AG10803 (cell line): Measurements from ENCODE around the gene TRUB2.
A peak's percentile ranks its signal among the peaks of the same experiment; 100 is the strongest.

ENCODE experiments used
- DNase-seq: peaks from one replicate; pipeline ENCODE4 v3.0.0; 2010; ENCODE audit warnings: low read depth
- H3K4me3 ChIP-seq: 2 replicates; pipeline ENCODE4 v1.5.1; 2011; ENCODE audit warnings: mild to moderate bottlenecking, low read length, control low read depth
- TF ChIP-seq, protein P1 (sequence below): conservative IDR thresholded peaks from 2 replicates; pipeline ENCODE4 v1.5.1; 2011; ENCODE audit warnings: mild to moderate bottlenecking, low read length, control low read depth, inconsistent platforms

The TRUB2 gene

DNA sequence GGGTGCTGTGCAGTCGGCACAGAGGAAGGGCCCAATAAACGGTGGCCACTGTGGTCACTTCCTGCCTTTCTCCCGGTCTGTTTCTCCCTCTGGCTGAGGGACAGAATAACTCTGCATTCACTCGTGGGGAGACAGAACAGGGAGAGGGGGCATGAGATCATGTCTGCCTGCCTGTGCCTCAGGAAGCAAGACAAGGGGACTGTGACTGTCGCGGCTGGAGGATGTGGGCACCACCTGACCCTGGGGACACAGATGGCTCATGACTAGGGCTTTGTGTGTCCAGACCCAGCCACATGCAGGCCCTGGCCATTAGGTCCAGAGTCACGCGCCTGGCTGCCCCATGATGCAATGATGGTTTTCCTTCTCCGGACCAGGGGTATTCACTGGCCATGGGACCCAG, 5.8 kb downstream of the TRUB2 start:
- DNase-seq, result no peak
- TF ChIP-seq, protein P1, sequence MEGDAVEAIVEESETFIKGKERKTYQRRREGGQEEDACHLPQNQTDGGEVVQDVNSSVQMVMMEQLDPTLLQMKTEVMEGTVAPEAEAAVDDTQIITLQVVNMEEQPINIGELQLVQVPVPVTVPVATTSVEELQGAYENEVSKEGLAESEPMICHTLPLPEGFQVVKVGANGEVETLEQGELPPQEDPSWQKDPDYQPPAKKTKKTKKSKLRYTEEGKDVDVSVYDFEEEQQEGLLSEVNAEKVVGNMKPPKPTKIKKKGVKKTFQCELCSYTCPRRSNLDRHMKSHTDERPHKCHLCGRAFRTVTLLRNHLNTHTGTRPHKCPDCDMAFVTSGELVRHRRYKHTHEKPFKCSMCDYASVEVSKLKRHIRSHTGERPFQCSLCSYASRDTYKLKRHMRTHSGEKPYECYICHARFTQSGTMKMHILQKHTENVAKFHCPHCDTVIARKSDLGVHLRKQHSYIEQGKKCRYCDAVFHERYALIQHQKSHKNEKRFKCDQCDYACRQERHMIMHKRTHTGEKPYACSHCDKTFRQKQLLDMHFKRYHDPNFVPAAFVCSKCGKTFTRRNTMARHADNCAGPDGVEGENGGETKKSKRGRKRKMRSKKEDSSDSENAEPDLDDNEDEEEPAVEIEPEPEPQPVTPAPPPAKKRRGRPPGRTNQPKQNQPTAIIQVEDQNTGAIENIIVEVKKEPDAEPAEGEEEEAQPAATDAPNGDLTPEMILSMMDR, result no peak

DNA sequence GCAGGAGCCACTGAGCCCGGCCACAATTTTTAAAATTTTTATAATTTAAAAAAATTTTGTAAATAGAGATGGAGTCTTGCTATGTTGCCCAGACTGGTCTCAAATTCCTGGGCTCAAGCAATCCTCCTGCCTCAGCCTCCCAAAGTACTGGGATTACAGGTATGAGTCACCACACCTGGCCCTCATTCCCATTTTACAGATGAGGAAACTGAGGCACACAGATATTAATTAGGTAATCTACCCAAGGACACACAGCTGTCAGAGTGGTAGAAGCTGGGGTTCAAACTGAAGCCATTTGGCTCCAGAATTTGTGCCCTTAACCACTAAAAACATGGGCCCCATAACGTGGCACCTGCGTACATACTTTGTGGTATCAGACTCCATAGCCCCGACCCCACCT, 7.5 kb downstream of the TRUB2 start:
- no peak for DNase-seq
- TF ChIP-seq, protein P1, result no peak

More for the DNA sequence above, 5.8 kb downstream of the TRUB2 start:
- H3K4me3 ChIP-seq, result no peak overlapping the region

DNA sequence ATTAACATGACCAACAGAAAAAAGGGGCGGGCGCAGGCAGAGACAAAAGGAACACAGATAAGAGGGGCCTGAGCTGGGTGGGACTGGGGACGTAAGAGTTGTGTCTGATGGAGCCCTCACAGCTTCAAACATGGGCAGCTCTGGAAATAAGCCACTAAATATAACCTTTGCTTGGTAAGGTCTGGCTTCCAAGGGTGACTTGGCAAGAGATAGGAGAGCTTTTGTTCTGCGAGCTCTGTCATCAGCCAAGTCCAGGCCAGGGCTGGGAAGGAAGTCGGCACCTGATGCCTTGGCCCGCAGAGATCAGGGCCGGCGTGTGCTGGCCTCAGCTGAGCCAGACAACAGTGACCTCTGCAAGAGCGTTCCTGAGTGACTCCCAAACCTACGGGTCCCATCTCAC, 11.8 kb downstream of the TRUB2 start:
- DNase-seq, result no peak
- TF ChIP-seq, protein P1, result no peak
- no peak overlapping the region for H3K4me3 ChIP-seq

More for the DNA sequence above, 7.5 kb downstream of the TRUB2 start:
- no peak overlapping the region for H3K4me3 ChIP-seq

DNA sequence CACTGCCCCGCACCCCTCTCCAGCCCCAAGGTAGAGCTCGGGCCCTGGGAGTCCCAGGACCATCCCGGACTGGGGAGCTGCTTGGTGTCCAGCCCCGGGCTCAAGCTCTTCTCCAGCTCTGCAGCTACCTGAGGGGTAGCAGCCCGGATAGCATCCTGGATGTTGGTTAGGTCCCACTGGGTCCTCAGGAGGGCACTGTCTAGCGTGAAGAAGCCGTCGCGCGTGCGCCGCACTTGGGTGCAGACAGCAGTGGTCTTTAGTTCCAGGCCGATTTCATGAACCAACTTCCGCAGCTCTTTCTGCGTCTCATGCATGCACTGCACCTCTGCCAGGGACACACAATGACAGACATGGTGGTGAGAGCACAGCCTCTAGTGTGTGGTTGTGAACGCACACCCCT, 12.7 kb downstream of the TRUB2 start:
- DNase-seq, result no peak
- no peak overlapping the region for H3K4me3 ChIP-seq
- TF ChIP-seq, protein P1, result no peak

DNA sequence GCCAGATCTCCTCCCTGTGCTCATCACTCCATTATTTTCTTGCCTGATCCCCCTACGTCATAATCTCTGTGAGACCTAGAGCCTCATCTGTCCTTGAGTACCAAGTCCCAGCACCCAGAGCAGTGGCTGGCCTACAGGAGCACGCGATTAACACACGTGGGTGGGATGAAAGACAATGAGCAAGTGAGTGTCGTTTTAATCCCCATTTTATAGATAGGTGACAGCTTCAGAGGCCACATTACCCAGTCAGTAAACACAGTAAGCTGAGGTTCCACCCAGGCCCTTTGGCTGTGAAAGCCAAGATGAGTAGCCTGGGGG, 17.3 kb downstream of the TRUB2 start:
- TF ChIP-seq, protein P1, result no peak
- peak; percentile 27 for DNase-seq
- H3K4me3 ChIP-seq, result no peak overlapping the region

DNA sequence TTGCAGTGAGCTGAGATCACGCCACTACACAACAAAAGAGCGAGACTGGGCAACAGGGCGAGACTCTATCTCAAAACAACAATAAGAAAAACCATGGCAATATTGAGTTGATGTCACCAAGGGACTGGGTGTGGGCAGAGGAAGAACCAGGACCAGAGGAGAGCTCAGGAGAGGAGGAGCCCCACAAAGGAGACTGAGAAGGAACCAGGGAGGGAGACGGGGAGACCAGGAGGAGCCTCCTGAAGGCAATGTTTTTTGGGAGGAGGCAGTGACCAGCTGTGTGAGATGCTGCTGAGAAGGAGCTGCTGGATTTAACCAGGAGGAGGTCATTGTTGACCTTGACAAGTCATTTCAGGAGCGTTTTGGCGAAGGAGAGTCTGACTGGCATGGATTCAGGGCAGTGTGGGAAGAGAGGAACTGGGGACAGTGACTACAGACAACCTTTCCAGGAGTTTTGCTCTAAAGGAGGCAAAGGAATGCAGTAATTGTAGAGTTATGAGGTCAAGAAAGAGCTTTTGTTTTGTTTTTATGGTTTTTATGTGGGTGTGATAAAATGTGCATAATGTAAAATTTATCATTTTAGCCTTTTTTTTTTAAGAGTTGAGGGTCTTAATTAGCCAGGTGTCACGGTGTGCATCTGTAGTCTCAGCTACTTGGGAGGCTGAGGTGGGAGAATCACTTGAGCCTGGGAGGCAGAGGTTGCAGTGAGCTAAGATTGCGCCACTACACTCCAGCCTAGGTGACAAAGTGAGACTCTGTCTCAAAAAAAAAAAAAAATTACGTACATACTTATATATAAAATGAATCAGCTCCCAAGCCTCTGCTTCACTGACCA, 17.9 kb downstream of the TRUB2 start:
- TF ChIP-seq, protein P1, result no peak
- no peak overlapping the region for H3K4me3 ChIP-seq
- peak; percentile 58 for DNase-seq

DNA sequence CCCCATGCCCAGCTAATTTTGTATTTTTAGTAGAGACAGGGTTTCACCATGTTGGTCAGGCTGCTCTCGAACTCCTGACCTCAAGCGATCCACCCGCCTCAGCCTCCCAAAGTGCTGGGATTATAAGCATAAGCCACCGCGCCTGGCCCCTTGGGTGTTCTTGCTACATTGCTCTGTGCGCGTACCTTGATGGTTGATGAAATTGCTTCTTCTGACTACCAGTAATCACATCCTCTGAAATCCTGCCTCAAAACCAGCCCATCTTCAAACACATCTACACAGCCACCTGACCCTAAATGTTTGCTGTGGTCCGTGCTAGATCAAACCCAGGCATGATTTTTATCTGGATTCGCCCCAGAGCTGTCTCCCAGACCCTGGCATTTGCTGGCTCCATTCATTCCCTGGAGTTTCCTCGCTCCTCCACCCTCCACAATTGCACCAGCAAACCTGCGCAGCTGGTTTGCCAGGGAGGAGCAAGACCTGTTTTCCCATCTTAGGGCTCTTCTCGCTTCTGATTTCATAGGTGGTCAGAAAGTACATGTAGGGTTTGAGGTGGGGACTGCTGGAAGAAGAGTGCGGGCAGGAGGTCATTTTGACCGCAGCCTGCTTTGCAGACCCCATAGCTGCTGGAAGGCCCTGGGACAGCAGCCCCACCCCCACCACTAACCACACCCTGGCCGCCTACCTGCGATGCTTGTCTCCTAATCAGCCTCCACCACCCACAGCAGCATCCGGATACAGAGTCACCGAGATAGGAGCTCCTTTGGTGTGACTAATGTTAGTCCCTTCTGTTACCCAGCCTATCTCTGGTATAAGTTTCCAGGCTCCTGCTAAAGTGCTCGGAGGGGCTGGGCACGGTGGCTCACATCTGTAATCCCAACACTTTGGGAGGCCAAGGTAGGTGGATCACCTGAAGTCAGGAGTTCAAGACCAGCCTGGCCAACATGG, 23.4 kb downstream of the TRUB2 start:
- TF ChIP-seq, protein P1, result no peak
- no peak overlapping the region for H3K4me3 ChIP-seq
- no peak for DNase-seq
